Chondrocyte (in vitro differentiated cells): Measurements from ENCODE around the gene AURKAIP1. TPM values are rescaled to one million over a fixed set of nuclear protein-coding genes. Genes with fewer than 3 reads are reported as not detected.
A peak's percentile ranks its signal among the peaks of the same experiment; 100 is the strongest.

ENCODE experiments used
- DNase-seq: peaks from one replicate; pipeline ENCODE4 v3.0.0; 2021; ENCODE audit warnings: mixed read lengths, low spot score
- H3K27ac Mint-ChIP-seq: one replicate; pipeline ENCODE4 v1.8.0; 2021; ENCODE audit warnings: mild to moderate bottlenecking, moderate library complexity, mixed read lengths; ENCODE audit not compliant: unreplicated experiment
- H3K27me3 Mint-ChIP-seq: 2 replicates; pipeline ENCODE4 v1.8.0; 2021; ENCODE audit warnings: low read depth, mixed read lengths
- H3K36me3 Mint-ChIP-seq: 2 replicates; pipeline ENCODE4 v1.8.0; 2021; ENCODE audit warnings: low read depth, mixed read lengths
- H3K4me1 Mint-ChIP-seq: 2 replicates; pipeline ENCODE4 v1.8.0; 2021; ENCODE audit warnings: low read depth, mild to moderate bottlenecking, mixed read lengths
- H3K4me3 Mint-ChIP-seq: one replicate; pipeline ENCODE4 v1.8.0; 2021; ENCODE audit warnings: mild to moderate bottlenecking, moderate library complexity, mixed read lengths; ENCODE audit not compliant: unreplicated experiment
- H3K9me3 Mint-ChIP-seq: 2 replicates; pipeline ENCODE4 v1.8.0; 2021; ENCODE audit warnings: low read depth, mixed read lengths
- CTCF ChIP-seq: fragments of 200-600 bp; sonication (generic); IDR thresholded peaks from 2 replicates; pipeline ENCODE4 v1.5.0; 2021; ENCODE audit warnings: antibody characterized with exemption, mild to moderate bottlenecking, moderate library complexity
- long read RNA-seq: library from polyadenylated mRNA; stranded (forward); transcript quantifications from one replicate; pipeline ENCODE4 v2.0.0, GENCODE V29; 2021
- total RNA-seq: library from RNA; stranded (reverse); gene quantifications from 3 replicates; pipeline ENCODE4 v1.2.1, GENCODE V29; 2021

Gene AURKAIP1
- total RNA-seq, result 86.8 to 128 TPM (median 89.0 TPM) in 3 replicates
- long read RNA-seq, transcript AURKAIP1-202 (4 exons, 1,047 nt), result major isoform, 77 of 116 reads
- long read RNA-seq, transcript AURKAIP1-204 (4 exons, 875 nt), result minor isoform, 27 of 116 reads
- long read RNA-seq, partial matches to known transcripts, result 5 of 116 reads
- long read RNA-seq, other reads (novel, unspliced or antisense), result 2 of 116 reads

- no peaks in the 10 kb centered on the region for H3K27me3 Mint-ChIP-seq
- H3K4me3 Mint-ChIP-seq, result peak within 1 kb of the TSS; percentile 83
- H3K9me3 Mint-ChIP-seq, result no peaks in the 10 kb centered on the region
- TF ChIP-seq CTCF, result peak; percentile 63
- peak within 1 kb of the TSS; percentile 96 for H3K27ac Mint-ChIP-seq
- H3K36me3 Mint-ChIP-seq, result peaks cover 2% of the 10 kb centered on the region
- peak; percentile 99 for DNase-seq
- peaks cover 26% of the 10 kb centered on the region for H3K4me1 Mint-ChIP-seq
Observed at GRCh38 chr1:1374929-1375662, at the start of gene AURKAIP1. AURKAIP1 (minus strand) TSS chr1:1375207; CDS start chr1:1374756, 451 bp downstream.

GRCh38 chr1:1424707-1425106, 49.7 kb upstream of the AURKAIP1 start:
- Mint-ChIP-seq H3K4me1 (peaks cover 4% of the 10 kb centered on the region), H3K9me3 (no peaks in the 10 kb centered on the region), H3K27ac (no peak overlapping the region), H3K4me3 (no peak overlapping the region), H3K27me3 (no peaks in the 10 kb centered on the region), H3K36me3 (no peaks in the 10 kb centered on the region)
- TF ChIP-seq CTCF, result no peak
- no peak for DNase-seq

GRCh38 chr1:1423245-1423597, 48.2 kb upstream of the AURKAIP1 start:
- Mint-ChIP-seq H3K36me3 (no peaks in the 10 kb centered on the region), H3K4me3 (no peak overlapping the region), H3K27me3 (no peaks in the 10 kb centered on the region), H3K9me3 (no peaks in the 10 kb centered on the region), H3K4me1 (no peaks in the 10 kb centered on the region), H3K27ac (no peak overlapping the region)
- TF ChIP-seq CTCF, result no peak
- no peak for DNase-seq

GRCh38 chr1:1422465-1423244, 47.6 kb upstream of the AURKAIP1 start:
- no peak for DNase-seq
- H3K27me3 Mint-ChIP-seq, result no peaks in the 10 kb centered on the region
- no peaks in the 10 kb centered on the region for H3K9me3 Mint-ChIP-seq
- no peak for TF ChIP-seq CTCF
- H3K4me3 Mint-ChIP-seq, result no peak overlapping the region
- H3K36me3 Mint-ChIP-seq, result no peaks in the 10 kb centered on the region
- H3K4me1 Mint-ChIP-seq, result no peaks in the 10 kb centered on the region
- no peak overlapping the region for H3K27ac Mint-ChIP-seq

GRCh38 chr1:1421907-1422464, 47.0 kb upstream of the AURKAIP1 start:
- no peaks in the 10 kb centered on the region for H3K4me1 Mint-ChIP-seq
- DNase-seq, result no peak
- H3K9me3 Mint-ChIP-seq, result no peaks in the 10 kb centered on the region
- H3K27ac Mint-ChIP-seq, result no peak overlapping the region
- no peak for TF ChIP-seq CTCF
- H3K4me3 Mint-ChIP-seq, result no peak overlapping the region
- no peaks in the 10 kb centered on the region for H3K27me3 Mint-ChIP-seq
- H3K36me3 Mint-ChIP-seq, result no peaks in the 10 kb centered on the region
